Nasal cavity respiratory epithelium epithelial cell of viscerocranial mucosa (primary cell): Measurements from ENCODE around the gene HOXB6. TPM values are rescaled to one million over a fixed set of nuclear protein-coding genes. Genes with fewer than 3 reads are reported as not detected.

Experiments
- total RNA-seq: library from RNA; depleted of rRNA; stranded (reverse); fragments of >200 nt; gene quantifications from 2 replicates; pipeline ENCODE4 v1.2.3, GENCODE V29; 2014

HOXB6 gene
- 0.28 TPM in 1 of 2 replicates, not detected in the other for total RNA-seq

DNA sequence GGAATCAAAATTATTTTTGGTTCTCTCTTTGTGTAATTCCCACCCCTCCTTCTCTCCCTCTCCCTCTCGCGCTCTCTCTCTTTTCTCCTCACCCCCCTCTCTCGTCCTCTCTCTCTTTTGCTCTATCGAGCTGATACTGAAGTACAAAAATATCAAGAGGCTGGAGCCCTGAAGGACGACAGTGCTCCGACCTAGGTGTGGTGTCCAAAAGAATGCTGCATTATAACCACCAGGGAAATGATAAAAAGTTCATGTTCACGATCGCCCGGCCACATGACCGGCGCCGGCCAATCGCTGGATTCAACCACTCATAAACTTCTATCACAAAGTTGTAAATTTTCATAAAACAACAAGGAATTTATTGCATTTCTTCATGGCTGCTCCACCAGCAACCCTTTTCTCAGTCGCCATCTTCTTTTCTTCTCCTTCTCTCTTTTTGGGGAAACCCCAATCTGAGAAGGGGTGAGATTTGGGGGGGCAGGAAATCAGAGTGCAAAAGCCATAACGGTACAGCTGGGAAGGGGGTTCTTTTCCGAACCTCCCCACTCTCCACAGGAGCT is at the start of gene HOXB6:
Gene HOXB6, minus strand, starts transcription at position 217 of the 560 bp plus-strand sequence. CDS start 6,836 bp downstream, outside the sequence.

DNA sequence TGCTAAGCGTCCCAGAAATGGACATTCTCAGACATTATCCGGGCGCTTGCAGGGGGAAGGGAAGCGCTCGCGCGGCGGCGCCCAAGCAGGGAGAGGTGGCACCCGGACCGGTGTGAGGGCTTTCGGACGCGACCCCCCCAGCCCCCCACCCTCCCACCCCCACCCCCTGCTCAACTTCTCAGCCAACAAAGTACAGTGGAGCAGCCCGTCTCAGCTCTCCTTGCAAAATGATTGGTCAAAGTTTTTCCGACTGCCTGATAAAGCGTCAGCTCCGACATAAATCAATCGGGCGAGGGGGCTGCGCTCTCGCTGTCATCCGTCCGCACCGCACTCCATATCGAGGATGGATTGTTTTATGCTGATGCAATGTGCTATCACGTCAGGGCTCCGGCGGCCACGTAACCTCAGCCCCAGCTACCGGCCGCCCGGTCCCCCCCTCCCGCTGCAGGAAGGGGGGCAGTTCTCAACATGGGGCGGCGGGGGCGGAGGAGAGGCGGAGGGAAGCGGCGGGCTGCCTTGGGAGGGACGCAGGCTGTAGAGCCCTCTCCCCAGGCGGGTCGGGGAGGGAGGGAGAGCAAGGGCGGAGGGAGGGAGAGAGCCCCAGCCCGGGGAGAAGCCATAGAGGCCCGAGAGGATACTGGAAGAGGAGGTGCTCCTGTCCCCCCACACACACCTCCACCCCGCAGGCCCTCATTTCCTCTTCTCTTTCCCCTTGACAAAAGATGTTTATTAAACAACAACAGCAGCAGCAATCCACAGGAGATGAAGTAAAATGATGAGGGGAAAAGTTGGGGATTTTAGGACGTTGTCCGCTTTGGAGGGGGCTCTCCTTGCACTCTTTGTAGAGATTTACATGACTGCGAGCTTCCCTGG is 21.7 kb upstream of the HOXB6 start, which contains the start of gene HOXB9:
Gene HOXB9, minus strand, starts transcription at position 114 of the 873 bp plus-strand sequence. Its CDS starts 89 bp downstream, at position 25.

DNA sequence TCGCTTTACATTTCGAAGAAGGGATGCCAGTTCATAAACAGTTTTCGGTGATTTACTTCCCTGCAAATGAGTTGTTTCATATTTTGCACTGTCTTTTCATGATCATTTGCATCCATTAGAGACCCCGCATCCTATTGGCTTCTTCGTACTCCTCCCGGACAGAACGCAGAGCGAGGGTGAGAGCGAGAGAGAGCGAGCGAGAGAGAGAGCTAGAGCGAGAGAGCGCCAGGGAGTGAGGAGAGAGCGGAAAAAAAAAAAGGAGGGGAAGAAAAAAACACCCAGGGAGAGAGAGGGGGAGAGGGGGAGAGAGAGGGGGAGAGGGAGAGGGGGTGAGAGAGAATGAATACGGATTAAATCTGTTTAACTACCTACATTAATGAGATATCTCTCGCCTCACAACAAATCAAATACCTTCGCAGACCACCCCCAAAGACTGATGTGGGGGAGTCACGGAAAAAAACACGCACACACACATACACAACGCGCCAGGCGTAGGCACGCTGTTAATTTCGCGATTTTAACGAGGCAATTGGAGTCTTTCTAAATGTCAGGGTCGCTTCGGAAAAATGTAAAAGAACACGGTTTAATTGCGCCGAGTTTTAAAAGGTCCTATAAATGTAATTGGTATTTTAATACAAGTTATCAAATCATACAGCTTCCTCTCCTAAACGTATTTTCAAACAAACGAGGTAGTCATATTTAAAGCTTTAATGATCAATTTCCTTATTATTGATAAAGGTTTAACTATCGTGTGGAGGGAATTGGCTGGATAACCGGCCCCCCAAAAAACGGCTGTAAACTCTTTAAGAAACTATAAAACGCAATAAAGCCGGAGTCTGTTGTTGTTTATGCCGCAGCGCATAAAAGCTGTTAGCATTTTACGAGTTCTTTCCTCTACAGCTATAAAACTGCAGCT is 10.5 kb upstream of the HOXB6 start, which contains the start of gene HOXB8:
Gene HOXB8, minus strand, starts transcription at position 246 of the 916 bp plus-strand sequence. CDS start 588 bp downstream, outside the sequence.

DNA sequence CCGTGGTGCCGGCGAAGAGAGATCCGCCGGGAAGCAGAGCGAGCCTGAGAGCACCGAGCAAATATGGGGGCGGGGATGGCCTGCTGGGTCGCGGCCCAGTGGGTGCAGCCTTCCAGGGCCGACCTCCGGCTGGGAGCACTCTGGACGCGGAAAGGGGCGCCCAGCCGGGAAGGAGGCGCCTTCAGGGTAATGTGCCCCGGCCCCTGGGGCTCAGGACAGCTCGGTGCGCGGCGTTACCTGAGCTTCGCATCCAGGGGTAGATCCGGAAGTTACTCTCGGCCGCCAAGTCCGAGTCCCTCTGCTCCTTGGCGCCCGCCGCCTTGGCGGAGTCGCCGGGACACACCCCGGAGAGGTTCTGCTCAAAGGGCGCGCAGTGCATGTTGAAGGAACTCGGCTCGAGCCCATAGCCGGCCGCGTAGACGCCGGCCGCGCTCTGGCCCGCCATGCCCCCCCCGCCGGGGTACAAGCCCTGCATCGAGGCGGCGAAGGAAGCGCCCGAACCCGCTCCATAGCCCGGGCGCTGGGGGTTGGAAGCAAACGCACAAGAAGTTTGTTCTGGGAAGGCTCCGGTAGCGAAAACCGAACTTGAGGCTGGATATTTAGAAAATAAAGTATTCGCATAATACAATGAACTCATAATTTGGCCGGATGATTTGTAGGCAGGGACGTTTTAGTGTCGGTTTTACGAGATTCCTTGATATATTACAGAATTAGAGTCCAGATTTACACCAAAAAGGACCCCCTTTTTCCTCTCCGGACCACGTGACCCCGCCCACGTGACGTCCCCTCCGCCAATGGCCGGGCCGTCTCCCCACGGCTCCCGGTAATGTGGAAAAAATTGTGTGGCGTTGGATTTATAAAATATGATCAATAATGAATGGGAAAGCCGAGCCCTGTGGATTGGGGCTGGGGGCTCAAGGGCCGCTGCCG is 5.8 kb upstream of the HOXB6 start, which contains the start of gene HOXB7:
Gene HOXB7, minus strand, starts transcription at position 736 of the 930 bp plus-strand sequence. Its CDS starts 99 bp downstream, at position 637.

DNA sequence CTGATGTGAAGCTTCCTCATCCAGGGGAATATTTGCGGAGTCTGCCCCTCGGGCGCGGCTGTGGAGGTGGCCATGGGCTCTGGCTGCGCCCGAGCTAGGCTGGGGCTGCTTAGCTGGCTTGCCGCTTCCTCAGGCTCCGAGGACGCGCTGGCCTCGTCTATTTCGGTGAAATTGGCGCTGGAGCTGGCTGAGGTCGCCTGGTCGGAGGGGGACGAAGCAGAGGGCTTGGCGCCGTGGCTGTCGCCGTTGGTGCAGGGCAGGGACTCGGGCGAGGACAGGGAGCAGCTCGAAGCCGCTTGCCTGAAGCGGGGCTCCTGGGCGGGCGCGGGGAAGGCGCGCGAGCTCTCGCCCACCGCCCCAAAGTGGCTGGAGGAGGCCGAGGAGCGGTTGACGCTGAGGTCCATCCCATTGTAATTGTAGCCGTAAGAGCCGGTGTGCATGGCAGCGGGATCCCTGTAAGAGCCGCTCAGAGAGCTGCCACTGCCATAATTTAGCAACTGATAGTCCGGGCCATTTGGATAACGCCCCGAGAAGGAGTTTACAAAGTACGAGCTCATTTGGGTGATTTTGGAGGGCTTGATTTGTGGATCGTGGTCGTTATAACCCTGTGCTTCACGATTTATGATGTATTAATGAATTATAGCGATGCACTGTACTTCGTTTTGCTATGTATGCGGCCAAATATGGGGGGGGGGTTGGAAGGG is 11.5 kb downstream of the HOXB6 start, which contains the start of gene HOXB5:
Gene HOXB5, minus strand, starts transcription at position 654 of the 704 bp plus-strand sequence. Its CDS starts 97 bp downstream, at position 557.

DNA sequence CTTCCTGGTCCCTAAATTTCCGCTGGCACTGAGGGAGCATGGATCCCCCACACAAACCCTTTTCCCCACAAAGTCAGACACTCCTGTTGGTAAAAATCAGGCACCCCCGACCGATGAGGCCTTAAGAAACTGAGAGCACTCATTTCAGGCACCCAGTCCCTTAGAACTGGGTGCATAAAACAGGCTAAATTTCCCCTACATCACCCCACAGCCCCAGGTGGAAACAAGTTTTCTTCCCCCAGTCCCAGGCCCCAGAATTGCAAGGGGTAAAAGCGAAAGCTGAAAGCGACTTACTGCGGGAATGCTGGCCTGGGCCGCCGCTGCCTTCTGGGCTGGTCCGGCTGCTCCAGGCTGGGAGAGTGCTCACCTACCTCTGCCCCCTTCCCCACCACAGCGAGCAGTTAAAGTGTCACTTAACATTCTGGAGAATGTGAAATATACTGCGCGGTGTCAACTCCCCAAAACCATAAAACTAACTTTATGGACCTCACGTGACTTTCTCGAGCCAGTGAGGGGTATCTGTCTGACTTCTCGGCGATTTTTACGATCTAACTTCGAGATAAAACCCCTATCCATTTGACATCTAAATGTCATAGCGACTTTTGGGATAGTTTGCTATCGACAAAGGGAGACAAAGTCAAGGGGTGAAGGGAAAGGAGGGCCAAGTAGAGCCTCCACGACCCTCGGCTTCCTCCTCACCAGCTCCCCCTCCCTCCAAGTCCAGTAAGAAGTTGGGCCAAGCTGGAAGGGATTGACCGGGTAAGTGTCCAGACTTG is 14.8 kb downstream of the HOXB6 start, which contains the start of gene HOXB3:
Gene HOXB3, minus strand, starts transcription at position 411 of the 776 bp plus-strand sequence. CDS start 37,767 bp downstream, outside the sequence.

DNA sequence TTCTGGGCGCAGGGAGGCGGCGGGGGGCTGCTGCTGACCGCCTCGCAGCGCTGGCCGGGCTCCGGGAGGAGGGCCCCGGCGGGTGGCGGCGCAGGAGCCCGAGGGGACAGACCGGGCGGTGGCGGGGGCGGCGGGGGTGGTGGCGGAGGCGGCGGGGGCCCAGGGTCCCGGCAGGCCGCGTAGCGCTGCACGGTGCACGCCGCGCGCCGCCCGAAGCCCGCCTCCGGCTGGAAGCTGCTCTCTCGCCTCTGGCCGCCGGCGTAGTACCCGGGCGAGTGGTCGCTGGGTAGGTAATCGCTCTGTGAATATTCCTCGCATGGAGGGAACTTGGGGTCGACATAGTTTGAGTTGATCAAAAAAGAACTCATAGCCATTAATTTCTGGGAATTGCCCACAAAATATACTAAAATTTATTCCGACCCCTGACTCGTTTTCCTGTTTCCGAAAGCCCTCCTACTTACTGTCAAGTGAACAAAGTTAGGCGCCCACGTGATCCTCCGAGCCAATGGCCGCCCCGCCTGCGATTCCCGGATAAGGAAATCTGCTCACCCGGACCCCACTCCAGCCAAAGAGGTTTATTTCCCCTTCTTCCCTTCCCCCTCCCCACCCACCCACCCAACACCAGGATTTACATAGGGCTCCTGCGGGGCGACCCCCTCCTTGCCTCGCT is 26.7 kb downstream of the HOXB6 start, which contains the start of gene HOXB4:
Gene HOXB4, minus strand, starts transcription at position 405 of the 670 bp plus-strand sequence. Its CDS starts 31 bp downstream, at position 374.

Other genes starting within 250 kb of the HOXB6 start
- gene SKAP1, start 174.8 kb downstream of the HOXB6 start, total RNA-seq: 0.14 TPM in 1 of 2 replicates, not detected in the other
- gene HOXB1, start 74.0 kb downstream of the HOXB6 start, total RNA-seq: not detected in 2 replicates
- gene HOXB2, start 59.9 kb downstream of the HOXB6 start, total RNA-seq: 0.36 TPM in 1 of 2 replicates, not detected in the other
- under 0.01 TPM in 1 of 2 replicates, not detected in the other for gene HOXB4, start 26.6 kb downstream of the HOXB6 start, total RNA-seq
- 0.36 TPM in 1 of 2 replicates, not detected in the other for gene HOXB3, start 14.7 kb downstream of the HOXB6 start, total RNA-seq
- under 0.01 TPM in 1 of 2 replicates, not detected in the other for gene HOXB5, start 11.2 kb downstream of the HOXB6 start, total RNA-seq
- 0.78 TPM in 1 of 2 replicates, not detected in the other for gene HOXB7, start 6.0 kb upstream of the HOXB6 start, total RNA-seq
- gene HOXB8, start 10.3 kb upstream of the HOXB6 start, total RNA-seq: not detected in 2 replicates
- under 0.01 TPM in 1 of 2 replicates, not detected in the other for gene HOXB9, start 21.4 kb upstream of the HOXB6 start, total RNA-seq
- not detected in 2 replicates for gene PRAC1, start 117.5 kb upstream of the HOXB6 start, total RNA-seq
- not detected in 2 replicates for gene PRAC2, start 118.2 kb upstream of the HOXB6 start, total RNA-seq
- gene HOXB13, start 123.8 kb upstream of the HOXB6 start, total RNA-seq: under 0.01 TPM in 1 of 2 replicates, not detected in the other
- not detected in 2 replicates for gene TTLL6, start 212.2 kb upstream of the HOXB6 start, total RNA-seq
- 39.3 and 85.4 TPM in 2 replicates for gene CALCOCO2, start 226.0 kb upstream of the HOXB6 start, total RNA-seq